Panc1 (cell line): ENCODE measurements around the gene ATP5IF1. TPM values are rescaled to one million over a fixed set of nuclear protein-coding genes. Genes with fewer than 3 reads are reported as not detected.

Source experiments
- ATAC-seq: fragments of 200-7000 bp; cut with Tn5 transposase; 2 replicates; pipeline ENCODE4 v1.9.1; 2020; ENCODE audit warnings: mild to moderate bottlenecking, moderate library complexity
- BruUV-seq: library from RNA; stranded (reverse); fragments of 400-500 nt; replicated peaks from 2 replicates; lab custom pipeline; 2021; lab: Mats Ljungman, UMichigan
- CTCF ChIA-PET: fragments of 300-600 bp; sonication (Branson Sonifier 250); formaldehyde crosslinking; loops from one replicate; lab custom pipeline; 2022; ENCODE audit warnings: antibody characterized with exemption; lab: Charles Lee
- POLR2A ChIA-PET: fragments of 300-600 bp; sonication (Branson Sonifier 250); formaldehyde crosslinking; loops from one replicate; lab custom pipeline; 2022; ENCODE audit warnings: antibody characterized with exemption; lab: Charles Lee
- DNase-seq: peaks from one replicate; pipeline ENCODE4 v3.0.0-alpha.2; 2010; ENCODE audit warnings: low read depth, low spot score
- H3K27ac ChIP-seq: 2 replicates; pipeline ENCODE4 v1.5.1; 2011; ENCODE audit warnings: mild to moderate bottlenecking, low read length, inconsistent platforms
- H3K27me3 ChIP-seq: fragments of 200-500 bp; sonication (Bioruptor generic); 2 replicates; pipeline ENCODE4 v1.6.0; 2014; ENCODE audit warnings: low read length, inconsistent platforms; ENCODE audit not compliant: control insufficient read depth, insufficient read depth
- H3K36me3 ChIP-seq: fragments of 200-500 bp; sonication (Bioruptor generic); 2 replicates; pipeline ENCODE4 v1.5.1; 2014; ENCODE audit warnings: inconsistent platforms, mild to moderate bottlenecking, low read length, moderate library complexity; ENCODE audit not compliant: control insufficient read depth, insufficient read depth
- H3K4me1 ChIP-seq: 2 replicates; pipeline ENCODE4 v1.5.1; 2011; ENCODE audit warnings: inconsistent platforms, mild to moderate bottlenecking, low read length, moderate library complexity; ENCODE audit not compliant: control insufficient read depth, insufficient read depth
- H3K4me3 ChIP-seq, 2 experiments: 2 replicates each; pipeline ENCODE4 v1.5.1; 2011 to 2012; ENCODE audit warnings: low read depth in 2 of 2, low read length in 2 of 2, mild to moderate bottlenecking in 2 of 2, inconsistent platforms in 1 of 2, moderate library complexity in 1 of 2
- H3K9me3 ChIP-seq: fragments of 200-500 bp; sonication (Bioruptor generic); 2 replicates; pipeline ENCODE4 v1.5.1; 2014; ENCODE audit warnings: low read depth, mild to moderate bottlenecking, inconsistent platforms, low read length, moderate library complexity; ENCODE audit not compliant: control insufficient read depth, insufficient read depth
- POLR2AphosphoS5 ChIP-seq: IDR thresholded peaks from 2 replicates; pipeline ENCODE4 v1.6.1; 2012; ENCODE audit warnings: mild to moderate bottlenecking, low read depth, low read length, moderate library complexity
- SIN3A ChIP-seq: IDR thresholded peaks from 2 replicates; pipeline ENCODE4 v1.6.1; 2012; ENCODE audit warnings: low read depth, mild to moderate bottlenecking, low read length, moderate library complexity, borderline replicate concordance; ENCODE audit not compliant: insufficient read depth
- TCF7L2 ChIP-seq: IDR thresholded peaks from 2 replicates; pipeline ENCODE4 v1.6.1; 2011; ENCODE audit warnings: mild to moderate bottlenecking, low read depth, low read length, inconsistent platforms
- in situ Hi-C: cut with HindIII; loops from 2 replicates; pipeline ENCODE4 v1.10.0; 2016; ENCODE audit warnings: low sequenced_read_pairs, low pct_unique_long_range_greater_than_20kb
- intact Hi-C: fragments of 100-400 bp; cut with micrococcal nuclease; formaldehyde crosslinking; loops from one replicate; pipeline ENCODE4 v1.10.0; 2022; ENCODE audit not compliant: unreplicated experiment
- total RNA-seq: library from RNA; stranded (reverse); gene quantifications from one replicate; pipeline ENCODE4 v1.2.1, GENCODE V29; 2021; ENCODE audit not compliant: unreplicated experiment
- TF ChIP-seq, protein P1 (sequence below), 2 experiments: IDR thresholded peaks; 2 replicates each; pipeline ENCODE4 v1.6.1; 2011 to 2012; ENCODE audit warnings: low read depth in 2 of 2, control low read depth in 1 of 2, low read length in 1 of 2, mild to moderate bottlenecking in 1 of 2, moderate library complexity in 1 of 2; ENCODE audit not compliant: insufficient read depth in 1 of 2
- TF ChIP-seq, protein P2 (sequence below): fragments of 450-650 bp; IDR thresholded peaks from 2 replicates; pipeline ENCODE4 v1.5.1; 2017; ENCODE audit warnings: mild to moderate bottlenecking

ATP5IF1 gene
- total RNA-seq, 1 experiment from 2014 or later = 94.5 TPM

GRCh38 chr1:28196330-28196729, 39.6 kb upstream of the ATP5IF1 start:
- POLR2A ChIA-PET = interaction anchor here (0.6 kb wide), 2 partner anchors 27 to 462 kb away, joined by 3 to 10 read pairs; no protein-coding TSS in a partner anchor
- no peak for ATAC-seq
- Histone ChIP-seq H3K27ac (no peak overlapping the region), H3K9me3 (no peaks in the 10 kb centered on the region), H3K4me1 (peaks cover 4% of the 10 kb centered on the region; the same call in 1 of the 2 replicates), H3K4me3 (no peak overlapping the region), H3K36me3 (peaks cover 6% of the 10 kb centered on the region), H3K27me3 (no peaks in the 10 kb centered on the region)
- no TSS peak for BruUV-seq
- CTCF ChIA-PET = interaction anchor here (0.6 to 0.7 kb wide), 2 partner anchors 53 to 160 kb away, joined by 3 to 6 read pairs; no protein-coding TSS in a partner anchor
- DNase-seq = no peak
- TF ChIP-seq TCF7L2 (no peak), SIN3A (no peak), POLR2AphosphoS5 (no peak)
- TF ChIP-seq, protein P1, sequence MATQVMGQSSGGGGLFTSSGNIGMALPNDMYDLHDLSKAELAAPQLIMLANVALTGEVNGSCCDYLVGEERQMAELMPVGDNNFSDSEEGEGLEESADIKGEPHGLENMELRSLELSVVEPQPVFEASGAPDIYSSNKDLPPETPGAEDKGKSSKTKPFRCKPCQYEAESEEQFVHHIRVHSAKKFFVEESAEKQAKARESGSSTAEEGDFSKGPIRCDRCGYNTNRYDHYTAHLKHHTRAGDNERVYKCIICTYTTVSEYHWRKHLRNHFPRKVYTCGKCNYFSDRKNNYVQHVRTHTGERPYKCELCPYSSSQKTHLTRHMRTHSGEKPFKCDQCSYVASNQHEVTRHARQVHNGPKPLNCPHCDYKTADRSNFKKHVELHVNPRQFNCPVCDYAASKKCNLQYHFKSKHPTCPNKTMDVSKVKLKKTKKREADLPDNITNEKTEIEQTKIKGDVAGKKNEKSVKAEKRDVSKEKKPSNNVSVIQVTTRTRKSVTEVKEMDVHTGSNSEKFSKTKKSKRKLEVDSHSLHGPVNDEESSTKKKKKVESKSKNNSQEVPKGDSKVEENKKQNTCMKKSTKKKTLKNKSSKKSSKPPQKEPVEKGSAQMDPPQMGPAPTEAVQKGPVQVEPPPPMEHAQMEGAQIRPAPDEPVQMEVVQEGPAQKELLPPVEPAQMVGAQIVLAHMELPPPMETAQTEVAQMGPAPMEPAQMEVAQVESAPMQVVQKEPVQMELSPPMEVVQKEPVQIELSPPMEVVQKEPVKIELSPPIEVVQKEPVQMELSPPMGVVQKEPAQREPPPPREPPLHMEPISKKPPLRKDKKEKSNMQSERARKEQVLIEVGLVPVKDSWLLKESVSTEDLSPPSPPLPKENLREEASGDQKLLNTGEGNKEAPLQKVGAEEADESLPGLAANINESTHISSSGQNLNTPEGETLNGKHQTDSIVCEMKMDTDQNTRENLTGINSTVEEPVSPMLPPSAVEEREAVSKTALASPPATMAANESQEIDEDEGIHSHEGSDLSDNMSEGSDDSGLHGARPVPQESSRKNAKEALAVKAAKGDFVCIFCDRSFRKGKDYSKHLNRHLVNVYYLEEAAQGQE (IDR thresholded peaks at IDR 0.05; ENCODE audit: insufficient read depth in 1 of 2, low read depth in 2 of 2, low read length in 1 of 2) = no peak
- TF ChIP-seq, protein P2, sequence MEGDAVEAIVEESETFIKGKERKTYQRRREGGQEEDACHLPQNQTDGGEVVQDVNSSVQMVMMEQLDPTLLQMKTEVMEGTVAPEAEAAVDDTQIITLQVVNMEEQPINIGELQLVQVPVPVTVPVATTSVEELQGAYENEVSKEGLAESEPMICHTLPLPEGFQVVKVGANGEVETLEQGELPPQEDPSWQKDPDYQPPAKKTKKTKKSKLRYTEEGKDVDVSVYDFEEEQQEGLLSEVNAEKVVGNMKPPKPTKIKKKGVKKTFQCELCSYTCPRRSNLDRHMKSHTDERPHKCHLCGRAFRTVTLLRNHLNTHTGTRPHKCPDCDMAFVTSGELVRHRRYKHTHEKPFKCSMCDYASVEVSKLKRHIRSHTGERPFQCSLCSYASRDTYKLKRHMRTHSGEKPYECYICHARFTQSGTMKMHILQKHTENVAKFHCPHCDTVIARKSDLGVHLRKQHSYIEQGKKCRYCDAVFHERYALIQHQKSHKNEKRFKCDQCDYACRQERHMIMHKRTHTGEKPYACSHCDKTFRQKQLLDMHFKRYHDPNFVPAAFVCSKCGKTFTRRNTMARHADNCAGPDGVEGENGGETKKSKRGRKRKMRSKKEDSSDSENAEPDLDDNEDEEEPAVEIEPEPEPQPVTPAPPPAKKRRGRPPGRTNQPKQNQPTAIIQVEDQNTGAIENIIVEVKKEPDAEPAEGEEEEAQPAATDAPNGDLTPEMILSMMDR = no peak
- in situ Hi-C loops (no loop called here), intact Hi-C loops (no loop called here)

- H3K36me3 ChIP-seq = peaks cover 10% of the 10 kb centered on the region
- ChIA-PET CTCF (interaction anchor here (0.8 kb wide), 1 partner anchor 44 kb away, joined by 3 read pairs; no protein-coding TSS in a partner anchor), POLR2A (no interaction called here)
- no peak overlapping the region for H3K27ac ChIP-seq
- H3K9me3 ChIP-seq = no peaks in the 10 kb centered on the region
- no TSS peak for BruUV-seq
- peaks cover 4% of the 10 kb centered on the region; the same call in 1 of the 2 replicates for H3K4me1 ChIP-seq
- intact Hi-C loops (no loop called here), in situ Hi-C loops (no loop called here)
- ATAC-seq = 0 out of 2 replicates have a peak, but pooled peaks have one; percentile 38
- H3K4me3 ChIP-seq = no peak overlapping the region
- no peak for DNase-seq
- H3K27me3 ChIP-seq = no peaks in the 10 kb centered on the region
- no peak for TF ChIP-seq TCF7L2
- TF ChIP-seq, protein P1 (IDR thresholded peaks at IDR 0.05; ENCODE audit: insufficient read depth in 1 of 2, low read depth in 2 of 2, low read length in 1 of 2) = no peak
- TF ChIP-seq, protein P2 = no peak
- TF ChIP-seq SIN3A = no peak
These were observed 38.1 kb upstream of the ATP5IF1 start for GRCh38 chr1:28197682-28198415.
